GF-D8 (cell line): Measurements from ENCODE around the gene PDE8B.

Experiments used
- DNase-seq: peaks from one replicate; lab custom pipeline; 2025; lab: John Stamatoyannopoulos, UW

Gene PDE8B

GRCh38 chr5:77192441-77193050 lies 17.9 kb upstream of the PDE8B start:
- no peak for DNase-seq

GRCh38 chr5:77194762-77195161 lies 15.7 kb upstream of the PDE8B start:
- DNase-seq: no peak

- no peak for DNase-seq
Observed at GRCh38 chr5:77197840-77198554, 12.5 kb upstream of the PDE8B start.

- no peak for DNase-seq
Observed at GRCh38 chr5:77200663-77201062, 9.8 kb upstream of the PDE8B start.

GRCh38 chr5:77202145-77202544 lies 8.3 kb upstream of the PDE8B start:
- DNase-seq: no peak

- no peak for DNase-seq
Observed at GRCh38 chr5:77204967-77205366, 5.5 kb upstream of the PDE8B start.

GRCh38 chr5:77208507-77209163 lies 1.8 kb upstream of the PDE8B start:
- no peak for DNase-seq

- no peak for DNase-seq
Observed at GRCh38 chr5:77209495-77210090, 887 bp upstream of the PDE8B start.

GRCh38 chr5:77210964-77211690 lies 647 bp downstream of the PDE8B start:
- DNase-seq: no peak

- no peak for DNase-seq
Observed at GRCh38 chr5:77211691-77212047, 1.2 kb downstream of the PDE8B start.

GRCh38 chr5:77213601-77214000 lies 3.1 kb downstream of the PDE8B start:
- no peak for DNase-seq

GRCh38 chr5:77214151-77214550 lies 3.7 kb downstream of the PDE8B start:
- no peak for DNase-seq

GRCh38 chr5:77218263-77218662 lies 7.8 kb downstream of the PDE8B start:
- no peak for DNase-seq

GRCh38 chr5:77221115-77221514 lies 10.6 kb downstream of the PDE8B start:
- no peak for DNase-seq

GRCh38 chr5:77222722-77223121 lies 12.2 kb downstream of the PDE8B start:
- no peak for DNase-seq

- no peak for DNase-seq
Observed at GRCh38 chr5:77223653-77224052, 13.2 kb downstream of the PDE8B start.

- DNase-seq: no peak
Observed at GRCh38 chr5:77224672-77225355, 14.3 kb downstream of the PDE8B start.

GRCh38 chr5:77225531-77225930 lies 15.1 kb downstream of the PDE8B start:
- no peak for DNase-seq

GRCh38 chr5:77229887-77230286 lies 19.4 kb downstream of the PDE8B start:
- DNase-seq: no peak

GRCh38 chr5:77230727-77231470 lies 20.4 kb downstream of the PDE8B start:
- peak; percentile 0 for DNase-seq
